Fibroblast of the aortic adventitia (primary cell): Measurements from ENCODE around the gene RAPGEF2. TPM values are rescaled to one million over a fixed set of nuclear protein-coding genes. Genes with fewer than 3 reads are reported as not detected.
"Not testable (repeated sequence)": the region's sequence is repeated elsewhere in the genome, so short reads cannot be mapped to it uniquely, and the experiment has no call there.

Experiments used
- DNase-seq: peaks from one replicate; pipeline ENCODE4 v3.0.0-alpha.2; 2010; ENCODE audit warnings: low read depth
- H3K4me3 ChIP-seq: 2 replicates; pipeline ENCODE4 v1.5.1; 2011; ENCODE audit warnings: low read depth, mild to moderate bottlenecking, control low read depth, low read length, moderate library complexity
- CTCF ChIP-seq: IDR thresholded peaks from 2 replicates; pipeline ENCODE4 v1.5.1; 2011; ENCODE audit warnings: mild to moderate bottlenecking, low read length, control low read depth, inconsistent platforms; ENCODE audit not compliant: insufficient read depth
- total RNA-seq: library from RNA; depleted of rRNA; stranded (reverse); fragments of >200 nt; gene quantifications from 2 replicates; pipeline ENCODE4 v1.2.3, GENCODE V29; 2012; ENCODE audit warnings: low replicate concordance

RAPGEF2 gene
- total RNA-seq, 1 donor = 44.0 TPM

DNA sequence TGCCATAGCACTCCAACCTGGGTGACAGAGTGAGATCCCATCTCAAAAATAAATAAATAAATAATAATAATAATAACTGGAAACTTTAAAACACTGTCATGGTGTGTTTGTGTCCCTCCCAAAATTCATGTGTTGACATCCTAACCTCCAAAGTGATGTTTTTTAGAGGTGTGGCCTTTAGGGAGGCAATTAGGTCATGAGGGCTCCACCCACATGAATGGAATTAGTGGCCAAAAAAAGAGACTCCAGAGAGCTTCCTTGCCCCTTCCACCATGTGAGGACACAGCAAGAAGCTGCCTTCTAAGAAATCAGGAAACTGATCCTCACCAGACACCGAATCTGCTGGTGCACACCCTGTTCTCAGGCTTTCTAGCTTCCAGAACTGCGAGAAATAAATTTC lies 23.8 kb upstream of the RAPGEF2 start:
- no peak for TF ChIP-seq CTCF

DNA sequence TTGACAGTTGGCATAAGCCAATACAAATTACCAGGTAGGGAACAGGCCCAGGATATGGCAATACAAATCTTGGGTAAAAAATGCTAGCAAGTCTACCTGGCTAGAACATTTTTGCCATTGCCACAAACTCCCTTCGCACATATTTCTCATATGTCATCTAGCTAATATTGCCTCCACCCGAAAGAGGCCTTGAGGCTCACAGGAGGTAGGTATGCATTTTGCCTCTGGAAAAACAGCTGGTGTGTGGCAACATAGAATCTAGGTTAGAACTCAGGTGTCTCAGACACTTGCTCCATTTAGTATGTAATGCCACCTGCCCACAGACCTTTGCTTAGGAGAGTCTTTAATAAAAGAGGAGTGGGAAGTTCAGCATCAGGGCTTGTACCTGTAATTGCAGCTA lies 16.3 kb upstream of the RAPGEF2 start:
- no peak for DNase-seq
- H3K4me3 ChIP-seq = no peak overlapping the region
- TF ChIP-seq CTCF = no peak

More for the DNA sequence above, 23.8 kb upstream of the RAPGEF2 start:
- H3K4me3 ChIP-seq = no peak overlapping the region
- DNase-seq = no peak

DNA sequence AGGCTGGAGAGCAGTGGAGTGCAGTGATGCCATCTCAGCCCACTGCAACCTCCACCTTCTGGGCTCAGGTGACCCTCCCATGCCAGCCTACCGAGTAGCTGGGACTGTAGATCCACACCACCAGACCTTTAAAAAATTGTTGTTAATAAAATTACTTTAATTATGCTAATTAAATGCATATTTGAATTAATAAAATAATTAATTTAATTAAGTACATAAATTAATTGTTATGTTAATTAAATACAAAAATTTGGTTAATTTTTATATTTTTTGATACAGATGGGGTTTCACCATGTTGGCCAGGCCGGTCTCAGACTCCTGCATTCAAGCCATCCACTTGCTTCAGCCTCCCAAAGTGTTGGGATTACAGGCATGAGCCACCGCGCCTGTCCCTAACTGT lies 12.6 kb upstream of the RAPGEF2 start:
- no peak overlapping the region for H3K4me3 ChIP-seq

DNA sequence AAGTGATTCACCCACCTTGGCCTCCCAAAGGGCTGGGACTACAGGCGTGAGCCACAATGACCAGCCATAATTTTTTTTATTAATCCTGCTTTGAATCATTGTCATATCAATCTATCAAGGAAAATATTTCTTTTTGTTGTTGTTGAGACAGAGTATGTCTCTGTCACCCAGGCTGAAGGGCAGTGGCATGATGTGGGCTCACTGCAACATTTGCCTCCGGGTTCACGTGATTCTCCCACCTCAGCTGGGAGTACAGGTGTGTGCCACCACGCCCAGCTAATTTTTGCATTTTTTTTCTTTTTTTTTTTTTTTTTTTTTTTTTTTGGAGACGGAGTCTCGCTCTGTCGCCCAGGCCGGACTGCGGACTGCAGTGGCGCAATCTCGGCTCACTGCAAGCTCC lies 8.7 kb upstream of the RAPGEF2 start:
- not testable (repeated sequence) for H3K4me3 ChIP-seq, DNase-seq

More for the DNA sequence above, 12.6 kb upstream of the RAPGEF2 start:
- TF ChIP-seq CTCF = no peak
- no peak for DNase-seq

DNA sequence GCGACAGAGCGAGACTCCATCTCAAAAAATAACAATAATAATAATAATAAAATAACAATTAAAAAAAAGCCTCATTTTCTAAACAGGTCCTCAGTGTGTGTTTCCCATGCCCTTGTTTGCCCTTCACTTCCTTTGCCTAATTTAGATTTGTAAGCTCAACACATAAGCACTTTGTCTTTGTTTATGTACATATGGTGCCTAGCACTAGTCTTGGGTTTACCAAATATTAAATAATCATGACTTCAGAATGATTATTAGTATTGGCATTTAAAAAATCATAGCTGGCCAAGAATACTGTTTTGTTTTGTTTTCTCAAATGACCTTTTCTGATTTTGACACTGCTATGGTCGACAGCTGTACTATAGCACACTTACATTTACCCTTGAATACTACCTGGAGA lies 6.4 kb upstream of the RAPGEF2 start:
- no peak for TF ChIP-seq CTCF
- H3K4me3 ChIP-seq = no peak overlapping the region
- DNase-seq = no peak

GRCh38 chr4:159097144-159097543 lies 5.7 kb upstream of the RAPGEF2 start:
- DNase-seq = no peak
- H3K4me3 ChIP-seq = no peak overlapping the region
- TF ChIP-seq CTCF = no peak

DNA sequence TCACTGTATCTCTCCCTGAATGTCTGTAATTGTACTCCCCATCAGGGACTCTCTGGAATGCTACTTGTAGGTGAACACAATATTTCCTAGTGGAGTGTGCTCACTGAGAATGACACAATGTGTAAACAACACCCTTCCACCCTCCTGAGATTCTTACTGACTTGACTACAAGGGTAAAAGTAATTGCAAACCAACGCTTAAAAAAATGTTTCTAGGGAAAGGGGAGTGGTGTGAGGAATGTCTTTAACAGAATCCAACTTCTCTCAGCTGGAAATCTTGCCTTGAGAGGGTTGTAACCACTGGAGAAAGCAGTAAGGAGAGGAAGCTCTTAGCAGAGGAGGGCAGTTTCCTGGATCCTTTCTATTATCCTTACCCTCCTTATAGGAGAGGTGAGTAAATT lies 5.1 kb upstream of the RAPGEF2 start:
- no peak overlapping the region for H3K4me3 ChIP-seq
- DNase-seq = no peak
- no peak for TF ChIP-seq CTCF
